Measurements from ENCODE around the gene CYFIP2.

Gene CYFIP2

DNA sequence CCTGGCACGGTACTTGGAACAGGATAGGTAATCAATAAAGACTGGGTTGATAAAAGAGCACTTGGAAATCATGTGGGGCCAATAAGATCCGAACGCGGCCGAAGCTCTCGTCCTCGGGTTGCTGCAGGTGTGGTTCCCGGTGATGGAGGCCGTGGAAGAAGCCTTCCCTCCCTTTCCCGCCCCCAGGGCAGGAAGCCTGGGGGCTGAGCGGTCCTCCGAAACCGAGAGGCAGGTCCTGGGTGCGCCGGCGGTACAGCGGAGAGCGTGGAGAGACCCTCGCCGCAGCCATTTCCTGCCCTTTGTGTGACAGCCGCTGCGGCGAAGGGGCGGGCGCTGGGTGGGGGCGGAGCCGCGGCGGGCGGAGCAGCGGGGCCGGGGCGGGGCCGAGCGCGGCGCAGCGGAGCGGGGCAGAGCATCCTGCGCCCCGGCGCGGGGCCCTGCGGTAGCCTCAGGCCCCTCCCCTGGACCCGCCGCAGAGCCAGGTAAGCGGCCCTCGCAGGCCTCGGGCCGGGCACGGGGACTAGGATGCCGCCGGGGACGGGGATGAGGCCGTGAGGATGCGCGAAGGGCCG lies at the start of gene CYFIP2:
CYFIP2 (plus strand) TSS at position 410 of the 572 bp plus-strand sequence. CDS start 19,239 bp downstream, outside the sequence.
- H3K4me1 ChIP-seq (ENCODE audit: control insufficient read depth, insufficient read depth, low read length) = peaks cover 25% of the 10 kb centered on the region
- H3K9ac ChIP-seq (ENCODE audit: low read depth, low read length) = peak within 1 kb of the TSS; percentile 57
- H3K4me3 ChIP-seq (ENCODE audit: low read depth, low read length) = peak within 1 kb of the TSS; percentile 70
- peaks cover 4% of the 10 kb centered on the region; the same call in 1 of the 2 replicates for H3K27me3 ChIP-seq (ENCODE audit: control insufficient read depth, insufficient read depth, low read length)
- H3K9me3 ChIP-seq (ENCODE audit: control insufficient read depth, insufficient read depth, low read length) = no peaks in the 10 kb centered on the region
- H3K36me3 ChIP-seq (ENCODE audit: control insufficient read depth, insufficient read depth, low read length) = no peaks in the 10 kb centered on the region
- peak within 1 kb of the TSS; percentile 61 for H3K27ac ChIP-seq (ENCODE audit: low read depth, low read length)

- no peak overlapping the region for H3K9ac ChIP-seq (ENCODE audit: low read depth, low read length)
- H3K4me1 ChIP-seq (ENCODE audit: control insufficient read depth, insufficient read depth, low read length) = 0 out of 2 replicates have a peak, but pooled peaks cover 3% of the 10 kb centered on the region
- no peaks in the 10 kb centered on the region for H3K36me3 ChIP-seq (ENCODE audit: control insufficient read depth, insufficient read depth, low read length)
- no peaks in the 10 kb centered on the region for H3K27me3 ChIP-seq (ENCODE audit: control insufficient read depth, insufficient read depth, low read length)
- H3K27ac ChIP-seq (ENCODE audit: low read depth, low read length) = no peak overlapping the region
- H3K4me3 ChIP-seq (ENCODE audit: low read depth, low read length) = no peak overlapping the region
- H3K9me3 ChIP-seq (ENCODE audit: control insufficient read depth, insufficient read depth, low read length) = no peaks in the 10 kb centered on the region
Measured at GRCh38 chr5:157216391-157217142, 49.4 kb upstream of the CYFIP2 start.

- H3K9ac ChIP-seq (ENCODE audit: low read depth, low read length) = no peak overlapping the region
- no peak overlapping the region for H3K27ac ChIP-seq (ENCODE audit: low read depth, low read length)
- no peaks in the 10 kb centered on the region for H3K27me3 ChIP-seq (ENCODE audit: control insufficient read depth, insufficient read depth, low read length)
- H3K9me3 ChIP-seq (ENCODE audit: control insufficient read depth, insufficient read depth, low read length) = no peaks in the 10 kb centered on the region
- H3K4me3 ChIP-seq (ENCODE audit: low read depth, low read length) = no peak overlapping the region
- no peaks in the 10 kb centered on the region for H3K36me3 ChIP-seq (ENCODE audit: control insufficient read depth, insufficient read depth, low read length)
- H3K4me1 ChIP-seq (ENCODE audit: control insufficient read depth, insufficient read depth, low read length) = 0 out of 2 replicates have a peak, but pooled peaks cover 3% of the 10 kb centered on the region
Measured at GRCh38 chr5:157217289-157218024, 48.5 kb upstream of the CYFIP2 start.

GRCh38 chr5:157219491-157220271 lies 46.2 kb upstream of the CYFIP2 start:
- Histone ChIP-seq H3K27ac (ENCODE audit: low read depth, low read length) (no peak overlapping the region), H3K9ac (ENCODE audit: low read depth, low read length) (no peak overlapping the region), H3K4me3 (ENCODE audit: low read depth, low read length) (no peak overlapping the region), H3K36me3 (ENCODE audit: control insufficient read depth, insufficient read depth, low read length) (no peaks in the 10 kb centered on the region), H3K9me3 (ENCODE audit: control insufficient read depth, insufficient read depth, low read length) (no peaks in the 10 kb centered on the region), H3K4me1 (ENCODE audit: control insufficient read depth, insufficient read depth, low read length) (0 out of 2 replicates have a peak, but pooled peaks cover 3% of the 10 kb centered on the region), H3K27me3 (ENCODE audit: control insufficient read depth, insufficient read depth, low read length) (no peaks in the 10 kb centered on the region)

DNA sequence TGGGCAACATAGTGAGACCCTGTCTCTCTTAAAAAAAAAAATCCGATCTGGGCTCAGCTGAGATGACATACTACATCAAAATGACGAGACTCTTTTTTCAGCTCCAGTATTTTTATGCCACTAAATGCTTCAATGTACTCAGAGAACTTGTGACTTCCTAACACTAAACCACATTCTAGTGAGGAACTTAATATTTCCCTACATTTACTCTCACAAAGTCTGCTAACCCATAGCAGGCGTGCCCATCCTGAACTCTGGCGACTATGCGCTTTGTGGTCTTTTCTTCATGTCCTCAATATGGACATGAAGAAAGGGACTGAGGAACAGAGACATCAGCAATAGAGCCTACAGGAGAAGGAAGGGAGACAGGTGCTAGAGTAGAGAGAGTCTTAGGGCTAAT lies 44.0 kb upstream of the CYFIP2 start:
- Histone ChIP-seq H3K9me3 (ENCODE audit: control insufficient read depth, insufficient read depth, low read length) (no peaks in the 10 kb centered on the region), H3K4me1 (ENCODE audit: control insufficient read depth, insufficient read depth, low read length) (no peaks in the 10 kb centered on the region), H3K9ac (ENCODE audit: low read depth, low read length) (no peak overlapping the region), H3K4me3 (ENCODE audit: low read depth, low read length) (no peak overlapping the region), H3K27me3 (ENCODE audit: control insufficient read depth, insufficient read depth, low read length) (no peaks in the 10 kb centered on the region), H3K27ac (ENCODE audit: low read depth, low read length) (no peak overlapping the region), H3K36me3 (ENCODE audit: control insufficient read depth, insufficient read depth, low read length) (no peaks in the 10 kb centered on the region)

GRCh38 chr5:157222506-157223230 lies 43.3 kb upstream of the CYFIP2 start:
- H3K27ac ChIP-seq (ENCODE audit: low read depth, low read length) = no peak overlapping the region
- no peaks in the 10 kb centered on the region for H3K9me3 ChIP-seq (ENCODE audit: control insufficient read depth, insufficient read depth, low read length)
- no peaks in the 10 kb centered on the region for H3K4me1 ChIP-seq (ENCODE audit: control insufficient read depth, insufficient read depth, low read length)
- H3K4me3 ChIP-seq (ENCODE audit: low read depth, low read length) = no peak overlapping the region
- H3K9ac ChIP-seq (ENCODE audit: low read depth, low read length) = no peak overlapping the region
- no peaks in the 10 kb centered on the region for H3K27me3 ChIP-seq (ENCODE audit: control insufficient read depth, insufficient read depth, low read length)
- H3K36me3 ChIP-seq (ENCODE audit: control insufficient read depth, insufficient read depth, low read length) = no peaks in the 10 kb centered on the region

DNA sequence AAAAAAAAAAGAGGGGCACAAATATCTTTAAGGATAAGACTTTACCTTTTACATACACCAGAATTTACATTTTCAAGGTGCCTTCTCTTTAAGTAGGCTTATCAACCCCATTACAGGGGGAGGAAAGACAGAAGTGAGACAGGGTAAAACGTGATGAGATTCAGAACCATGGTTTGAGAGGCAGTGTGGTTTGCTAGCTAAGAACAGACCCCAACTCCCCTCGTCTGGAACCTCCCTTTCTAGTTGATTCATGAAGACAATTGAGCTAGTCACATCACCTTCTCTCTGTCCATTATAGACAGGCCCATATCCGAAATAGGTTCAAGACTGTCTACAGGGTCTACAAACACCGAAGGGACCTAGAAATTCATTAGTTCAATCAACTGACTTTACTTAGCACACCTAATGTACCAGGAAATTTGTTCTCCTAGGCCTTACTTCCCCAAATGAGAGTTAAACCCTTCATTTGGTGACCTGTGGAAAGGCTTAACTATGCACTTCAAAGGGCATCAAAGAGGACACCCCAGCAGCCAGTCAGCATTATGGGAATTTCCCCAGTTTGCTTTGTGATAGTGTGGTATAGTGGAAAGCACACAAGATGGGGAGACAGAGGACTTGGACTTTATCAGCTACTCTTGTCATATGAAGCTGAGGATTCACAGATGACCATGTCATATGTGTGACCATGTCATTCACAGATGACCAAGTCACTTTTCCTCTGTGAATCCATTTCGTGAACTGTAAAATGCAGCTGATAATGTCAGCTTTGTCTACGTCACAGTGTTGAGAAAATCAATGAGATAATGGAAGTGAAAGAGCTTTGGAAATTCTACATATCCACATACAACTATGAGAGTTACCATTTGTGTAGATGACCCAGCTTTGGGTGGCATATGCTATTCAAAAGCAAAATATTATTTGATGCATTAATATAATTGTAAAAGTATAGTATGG lies 40.2 kb upstream of the CYFIP2 start:
- no peaks in the 10 kb centered on the region for H3K4me1 ChIP-seq (ENCODE audit: control insufficient read depth, insufficient read depth, low read length)
- no peak overlapping the region for H3K27ac ChIP-seq (ENCODE audit: low read depth, low read length)
- no peak overlapping the region for H3K4me3 ChIP-seq (ENCODE audit: low read depth, low read length)
- H3K36me3 ChIP-seq (ENCODE audit: control insufficient read depth, insufficient read depth, low read length) = no peaks in the 10 kb centered on the region
- no peak overlapping the region for H3K9ac ChIP-seq (ENCODE audit: low read depth, low read length)
- H3K9me3 ChIP-seq (ENCODE audit: control insufficient read depth, insufficient read depth, low read length) = no peaks in the 10 kb centered on the region
- H3K27me3 ChIP-seq (ENCODE audit: control insufficient read depth, insufficient read depth, low read length) = no peaks in the 10 kb centered on the region

- H3K27me3 ChIP-seq (ENCODE audit: control insufficient read depth, insufficient read depth, low read length) = no peaks in the 10 kb centered on the region
- no peaks in the 10 kb centered on the region for H3K36me3 ChIP-seq (ENCODE audit: control insufficient read depth, insufficient read depth, low read length)
Measured at GRCh38 chr5:157230610-157231009, 35.3 kb upstream of the CYFIP2 start.

DNA sequence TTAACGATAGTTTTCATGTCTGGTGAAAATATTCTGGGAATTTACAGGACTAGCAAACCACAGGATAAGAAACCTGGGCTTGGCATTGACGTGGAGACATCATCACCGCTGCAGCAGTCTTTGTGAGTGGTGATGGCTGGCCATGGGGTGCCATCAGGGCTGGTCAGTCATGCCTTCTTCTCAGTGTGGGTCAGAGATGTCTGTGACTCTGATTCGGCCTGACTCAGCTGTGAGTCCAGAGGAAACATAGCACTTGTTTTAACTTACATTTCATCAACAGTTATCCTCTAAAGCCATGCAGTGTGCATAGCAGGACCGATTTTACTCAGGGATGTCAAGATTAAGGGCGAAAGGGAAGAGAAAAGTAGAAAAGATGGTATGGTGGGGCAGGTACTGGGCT lies 33.2 kb upstream of the CYFIP2 start:
- no peak overlapping the region for H3K9ac ChIP-seq (ENCODE audit: low read depth, low read length)
- no peaks in the 10 kb centered on the region for H3K9me3 ChIP-seq (ENCODE audit: control insufficient read depth, insufficient read depth, low read length)
- H3K4me3 ChIP-seq (ENCODE audit: low read depth, low read length) = no peak overlapping the region
- no peak overlapping the region for H3K27ac ChIP-seq (ENCODE audit: low read depth, low read length)
- no peaks in the 10 kb centered on the region for H3K36me3 ChIP-seq (ENCODE audit: control insufficient read depth, insufficient read depth, low read length)
- H3K4me1 ChIP-seq (ENCODE audit: control insufficient read depth, insufficient read depth, low read length) = no peaks in the 10 kb centered on the region
- H3K27me3 ChIP-seq (ENCODE audit: control insufficient read depth, insufficient read depth, low read length) = no peaks in the 10 kb centered on the region

More at GRCh38 chr5:157230610-157231009, 35.3 kb upstream of the CYFIP2 start:
- Histone ChIP-seq H3K27ac (ENCODE audit: low read depth, low read length) (no peak overlapping the region), H3K9ac (ENCODE audit: low read depth, low read length) (no peak overlapping the region), H3K4me1 (ENCODE audit: control insufficient read depth, insufficient read depth, low read length) (no peaks in the 10 kb centered on the region), H3K9me3 (ENCODE audit: control insufficient read depth, insufficient read depth, low read length) (no peaks in the 10 kb centered on the region), H3K4me3 (ENCODE audit: low read depth, low read length) (no peak overlapping the region)
